NCI-H526 (cell line): Measurements from ENCODE around the gene IQGAP3.
A peak's percentile ranks its signal among the peaks of the same experiment; 100 is the strongest.

Experiments
- DNase-seq, 2 experiments: peaks; one replicate each; lab custom pipeline; 2025; lab: John Stamatoyannopoulos, UW

IQGAP3 gene

GRCh38 chr1:156509424-156510034 lies 62.8 kb downstream of the IQGAP3 start:
- DNase-seq = no peak

DNA sequence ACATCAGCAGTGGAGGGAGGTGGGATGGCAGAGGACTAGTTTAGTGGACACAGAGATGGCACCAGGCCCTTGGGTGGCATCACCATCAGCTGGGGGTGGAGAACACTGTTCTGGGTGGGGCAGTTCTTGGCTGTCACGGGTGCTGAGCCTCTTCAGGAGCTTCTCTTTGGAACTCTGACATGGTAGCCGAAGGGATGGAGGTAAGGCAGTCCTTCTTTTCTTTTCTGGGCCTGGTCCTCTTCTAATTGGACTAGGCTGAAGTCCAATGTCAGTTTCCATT lies 63.5 kb downstream of the IQGAP3 start:
- no peak for DNase-seq

DNA sequence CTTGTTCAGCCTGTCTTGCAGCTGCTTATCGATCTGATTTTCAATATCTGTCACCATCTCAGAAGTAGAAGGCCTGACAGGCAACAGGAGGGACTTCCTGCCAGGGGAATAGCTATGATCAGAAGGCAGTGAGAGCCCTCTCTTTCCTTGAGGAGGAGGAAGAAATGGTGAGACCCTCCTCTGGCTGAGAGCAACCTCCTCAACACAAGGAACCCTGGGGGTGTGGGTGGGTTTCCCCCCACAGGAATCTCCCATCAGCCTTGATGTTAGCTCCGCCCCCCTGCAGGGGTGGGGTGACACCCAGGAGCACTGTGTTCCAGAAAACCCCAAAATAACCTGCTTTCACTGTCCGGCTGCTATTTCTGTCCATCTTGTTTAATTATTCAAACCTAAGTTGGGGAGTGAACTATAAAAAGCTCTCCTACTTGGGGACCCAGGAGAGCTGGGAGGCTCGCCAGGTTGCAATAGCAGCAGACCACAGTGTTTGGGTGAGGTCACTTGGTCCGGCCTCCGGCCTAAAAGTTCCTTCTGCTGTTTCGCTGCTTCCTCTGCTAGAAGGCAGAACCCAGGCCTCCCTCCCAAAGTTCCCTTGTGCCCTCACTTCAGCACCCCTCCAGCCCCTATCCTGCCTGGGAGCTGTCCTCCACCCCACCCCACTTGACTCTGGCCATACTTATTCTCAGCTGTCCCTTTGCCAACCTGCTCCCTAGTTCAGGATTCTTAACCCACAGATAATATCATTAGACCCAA lies 64.0 kb downstream of the IQGAP3 start:
- no peak for DNase-seq

DNA sequence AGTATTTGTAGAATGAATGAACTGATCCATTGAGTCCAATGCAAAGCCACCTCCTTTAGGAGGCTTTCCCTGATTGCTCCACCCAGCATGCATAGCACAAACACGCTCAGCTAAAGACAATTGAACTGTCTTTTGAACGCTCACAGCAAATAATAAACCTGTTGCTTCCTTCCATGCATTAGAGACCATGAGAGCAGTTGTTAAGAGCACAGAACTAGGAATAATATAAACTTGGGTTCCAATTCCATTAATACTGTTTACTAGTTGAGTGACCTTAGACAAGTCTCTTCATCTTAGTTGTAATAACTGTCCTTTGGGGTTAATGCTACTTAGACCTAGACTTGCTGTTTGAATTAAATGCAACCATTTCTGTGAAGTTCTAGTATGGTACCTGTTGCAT lies 65.9 kb downstream of the IQGAP3 start:
- no peak for DNase-seq

- no peak for DNase-seq
Measured at GRCh38 chr1:156505679-156506298, 66.6 kb downstream of the IQGAP3 start.

- peak; percentile 98 to 100 for DNase-seq
Measured at GRCh38 chr1:156504821-156505678, 67.3 kb downstream of the IQGAP3 start.

GRCh38 chr1:156504438-156504813 lies 67.9 kb downstream of the IQGAP3 start:
- peak; percentile 31 to 50 for DNase-seq

DNA sequence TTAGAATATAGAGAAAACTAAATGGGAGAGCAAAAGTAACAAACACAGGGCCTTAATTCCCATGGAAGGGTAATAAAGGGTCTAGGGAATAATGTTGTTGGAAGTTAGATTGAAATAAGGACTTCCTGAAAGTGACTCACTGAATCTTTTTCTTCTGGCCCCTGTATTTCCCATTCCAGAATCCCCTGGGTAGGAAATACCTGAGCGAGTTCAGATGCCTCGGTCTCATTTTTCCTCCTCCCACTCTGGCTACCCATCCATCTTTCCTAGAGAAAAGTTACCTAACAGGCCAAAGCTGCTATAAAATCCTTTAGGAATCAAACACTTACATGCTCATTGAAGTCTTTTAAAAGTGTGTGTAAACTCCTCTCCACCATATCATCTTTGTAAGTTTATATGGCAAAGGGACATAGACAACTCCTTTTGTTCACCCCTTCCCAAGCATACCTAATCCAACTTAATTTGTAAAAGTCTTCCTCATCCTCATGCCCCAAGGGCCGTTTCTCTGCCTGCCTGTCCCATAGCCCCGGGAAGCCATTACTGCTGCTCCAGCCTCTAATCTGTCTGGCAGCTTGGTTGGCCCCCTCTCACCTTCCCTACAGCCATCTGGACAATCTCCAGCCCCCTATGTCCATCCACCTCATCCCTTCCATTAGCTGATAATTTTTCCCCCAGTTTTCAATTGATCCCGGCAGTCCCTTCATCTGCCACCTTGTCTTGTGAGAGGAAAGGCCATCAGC lies 68.5 kb downstream of the IQGAP3 start:
- DNase-seq = no peak

DNA sequence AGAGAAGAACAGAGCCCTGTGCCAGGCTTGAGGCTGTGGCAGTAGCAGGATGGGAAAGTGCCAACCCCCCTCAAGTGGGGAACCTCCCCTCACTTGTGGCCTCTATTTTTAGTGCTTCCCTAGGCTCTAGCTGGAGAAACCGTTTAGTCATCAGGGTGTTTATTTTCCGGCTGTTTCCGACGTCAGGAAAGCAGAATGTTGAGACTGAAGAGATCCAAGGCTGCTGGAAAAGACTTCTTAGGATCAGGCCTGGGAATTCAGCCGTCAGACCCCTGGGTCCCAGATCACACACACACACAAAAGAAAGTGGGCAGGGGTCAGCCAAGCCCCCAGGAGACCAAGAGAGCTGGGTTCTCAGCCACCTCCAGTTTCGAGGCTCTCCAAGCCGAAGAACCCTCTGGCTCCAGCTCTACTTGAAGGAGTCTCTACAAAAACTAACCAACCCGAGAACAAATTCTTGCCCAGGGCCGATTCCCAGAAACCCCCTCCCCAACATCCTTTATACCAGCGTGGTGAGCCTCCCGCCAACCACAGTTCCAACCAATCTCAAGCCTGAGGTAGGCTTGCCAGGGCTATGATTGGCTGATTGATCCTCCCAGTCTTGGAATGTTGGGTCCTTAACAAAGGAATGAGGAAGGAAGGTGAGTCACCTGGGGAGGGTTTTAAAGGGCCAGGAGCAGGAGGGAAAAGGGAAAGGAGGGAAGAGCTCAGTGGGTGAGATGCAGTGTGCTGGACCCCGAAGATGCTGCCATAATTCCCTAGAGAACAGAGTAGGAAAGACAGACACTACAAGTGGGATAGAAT lies 69.3 kb downstream of the IQGAP3 start:
- DNase-seq = no peak

- DNase-seq = no peak
Measured at GRCh38 chr1:156502391-156502893, 69.9 kb downstream of the IQGAP3 start.

- peak; percentile 98 to 99 for DNase-seq
Measured at GRCh38 chr1:156500793-156501506, 71.4 kb downstream of the IQGAP3 start.

- DNase-seq = no peak
Measured at GRCh38 chr1:156500543-156500792, 71.9 kb downstream of the IQGAP3 start, which contains the start of gene MEF2D. Gene MEF2D, minus strand, starts transcription at chr1:156500775. Its CDS starts 17,483 bp downstream, at chr1:156483292.

GRCh38 chr1:156499842-156500542 lies 72.4 kb downstream of the IQGAP3 start:
- DNase-seq = peak in 1 of 2 experiments; percentile 94

DNA sequence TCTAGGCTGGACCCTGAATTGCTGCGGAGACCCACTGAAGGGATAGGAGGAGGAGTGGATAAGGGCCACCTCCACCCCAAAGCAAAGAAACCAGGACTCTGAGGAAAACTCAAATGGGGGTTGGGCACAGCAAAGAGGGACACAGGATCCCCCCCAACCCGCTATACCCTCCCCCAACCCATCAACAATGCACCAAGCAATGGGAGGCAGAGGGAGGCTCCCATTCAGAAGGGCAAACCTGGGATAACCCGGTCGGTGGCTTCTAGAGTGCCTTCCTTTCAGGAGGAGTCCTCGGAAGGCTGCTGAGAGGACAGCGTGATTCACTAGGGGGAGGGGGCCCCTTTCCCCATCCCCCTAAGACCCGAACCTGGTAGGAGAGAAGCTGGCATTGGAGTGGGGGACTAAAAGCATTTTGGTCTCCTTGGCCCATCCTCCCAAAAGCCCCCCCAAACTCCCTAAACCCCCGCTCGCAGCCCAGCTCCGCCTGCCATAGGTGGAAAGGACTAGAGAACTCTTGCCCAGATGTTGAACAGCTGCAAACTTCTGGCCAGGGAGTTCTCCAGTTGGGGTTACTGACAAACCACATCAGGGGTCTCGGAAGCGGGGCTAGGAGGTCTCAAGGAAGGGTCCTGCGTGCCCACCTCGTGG lies 73.0 kb downstream of the IQGAP3 start:
- DNase-seq = peak in 1 of 2 experiments; percentile 68

DNA sequence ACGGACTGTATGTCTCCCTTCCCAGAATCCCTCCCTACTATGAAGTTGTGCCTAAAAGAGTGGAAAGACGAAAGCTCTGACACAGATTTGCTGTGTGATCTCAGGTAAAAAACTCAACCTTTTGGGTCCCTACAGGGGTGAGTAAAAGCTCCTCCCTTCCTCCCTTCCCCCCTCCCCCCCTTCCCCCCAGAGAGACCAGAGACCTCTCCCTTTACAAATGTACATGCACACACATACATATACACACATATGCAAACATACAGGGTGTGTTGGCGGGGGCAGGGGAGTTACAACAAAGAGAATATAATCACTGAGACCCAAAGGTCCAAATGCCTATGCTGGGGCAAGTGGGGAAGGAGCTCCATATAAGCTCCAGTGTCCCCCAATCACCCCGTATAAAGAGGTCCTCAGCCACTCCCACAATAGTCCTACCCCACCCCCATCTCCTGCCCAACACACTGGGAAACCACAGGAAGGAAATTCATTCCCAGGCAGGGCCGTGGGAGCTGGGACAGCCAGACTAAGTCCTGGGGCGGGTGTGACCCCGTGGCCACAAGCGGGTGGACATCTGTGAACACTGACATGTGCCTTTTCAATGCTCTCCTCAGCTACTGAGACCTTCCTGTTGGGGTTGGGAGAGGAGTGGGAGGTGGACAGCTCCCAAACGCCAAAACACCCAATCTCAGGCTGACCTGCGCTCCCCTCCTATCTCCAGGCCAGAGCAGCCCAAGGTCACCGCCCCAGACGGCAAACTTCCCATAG lies 73.8 kb downstream of the IQGAP3 start:
- peak in 1 of 2 experiments; percentile 74 for DNase-seq

GRCh38 chr1:156497743-156498431 lies 74.5 kb downstream of the IQGAP3 start:
- peak; percentile 56 to 68 for DNase-seq

DNA sequence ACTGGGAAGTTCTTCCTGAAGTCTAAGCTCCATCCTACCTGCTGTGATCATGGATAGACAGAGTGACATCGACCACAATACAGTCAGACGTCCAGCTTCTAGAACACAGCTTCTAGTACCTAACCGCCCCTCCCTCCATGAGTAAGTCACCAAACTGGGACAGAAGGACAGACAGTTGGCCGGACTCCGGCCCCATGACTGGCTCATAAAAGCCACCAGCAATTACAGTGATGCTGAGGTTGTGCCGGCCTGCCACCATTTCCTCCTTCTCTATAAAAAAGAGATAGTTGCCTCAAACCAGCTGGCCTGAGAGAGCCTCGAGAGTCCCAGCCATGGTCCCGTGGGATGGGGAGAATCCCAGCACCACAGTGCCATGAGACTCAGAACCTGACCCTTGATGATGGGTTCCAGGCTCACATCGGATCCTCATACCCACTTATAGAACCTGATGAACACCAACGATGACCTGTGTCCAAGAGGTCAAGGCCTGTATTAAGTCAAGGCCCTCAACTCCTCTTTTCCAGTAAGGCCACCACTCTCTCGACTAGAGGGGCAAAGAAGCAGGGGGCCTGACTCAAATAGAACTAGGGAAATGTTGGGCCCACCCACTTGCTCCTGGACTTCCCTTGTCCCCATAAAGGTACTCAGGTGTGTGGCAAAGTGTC lies 75.2 kb downstream of the IQGAP3 start:
- DNase-seq = no peak
